NT2/D1 (cell line): ENCODE results near the gene HSF2.

ENCODE experiments used
- YY1 ChIP-seq: IDR thresholded peaks from 2 replicates; pipeline ENCODE4 v1.6.1; 2011; ENCODE audit not compliant: insufficient read length, insufficient read depth
- ZNF274 ChIP-seq: IDR thresholded peaks from 2 replicates; pipeline ENCODE4 v1.6.1; 2011; ENCODE audit warnings: mild to moderate bottlenecking, low read depth, low read length

DNA sequence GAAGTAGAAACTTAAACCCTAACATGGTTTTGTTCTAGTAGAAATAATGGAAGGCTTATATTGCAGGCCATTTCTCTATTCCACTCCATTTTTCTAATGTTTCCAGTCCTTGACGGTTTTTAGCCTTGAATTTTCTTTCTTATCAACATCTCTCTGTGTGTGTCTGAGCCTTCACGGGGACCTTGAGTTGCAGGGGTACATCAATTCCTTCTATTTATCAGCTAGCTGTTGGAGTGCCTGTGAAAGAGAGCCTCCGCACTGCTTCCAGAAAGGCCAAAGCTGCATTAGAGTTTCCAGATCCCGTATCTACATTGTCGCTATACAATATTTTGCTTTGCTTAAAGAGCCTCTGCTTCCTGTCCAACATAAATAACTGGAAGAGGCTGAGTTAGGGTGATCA, 5.4 kb upstream of the HSF2 start:
- no peak for TF ChIP-seq YY1
- TF ChIP-seq ZNF274: no peak
